ENCODE data around the gene KLHL25.
"Not testable (repeated sequence)": the region's sequence is repeated elsewhere in the genome, so short reads cannot be mapped to it uniquely, and the experiment has no call there.

KLHL25 gene

GRCh38 chr15:85837011-85837433, 42.3 kb upstream of the KLHL25 start:
- POLR2A ChIA-PET = no interaction called here
- DNase-seq (ENCODE audit: low read depth, low spot score) = no peak
- CTCF ChIA-PET = interaction anchor here (1.0 to 10.0 kb wide), 6 partner anchors 9 to 108 kb away, joined by 3 to 101 read pairs (median 7); no protein-coding TSS in a partner anchor
- no peak for TF ChIP-seq CTCF (IDR thresholded peaks at IDR 0.05; ENCODE audit: insufficient read depth, low read length, missing control alignments)
- no peak overlapping the region for H3K4me3 ChIP-seq (ENCODE audit: low read depth, low read length)

- ChIA-PET POLR2A (no interaction called here), CTCF (interaction anchor here (5.7 to 10.0 kb wide), 2 partner anchors 7 to 105 kb away, joined by 99 to 101 read pairs; no protein-coding TSS in a partner anchor)
- DNase-seq (ENCODE audit: low read depth, low spot score) = no peak
- no peak overlapping the region for H3K4me3 ChIP-seq (ENCODE audit: low read depth, low read length)
- TF ChIP-seq CTCF (IDR thresholded peaks at IDR 0.05; ENCODE audit: insufficient read depth, low read length, missing control alignments) = no peak
Measured at GRCh38 chr15:85834651-85835050, 39.9 kb upstream of the KLHL25 start.

- no peak for DNase-seq (ENCODE audit: low read depth, low spot score)
- ChIA-PET CTCF (interaction anchor here (0.6 to 9.2 kb wide), 14 partner anchors 6 to 536 kb away, joined by 3 to 101 read pairs (median 5); no protein-coding TSS in a partner anchor), POLR2A (no interaction called here)
- TF ChIP-seq CTCF (IDR thresholded peaks at IDR 0.05; ENCODE audit: insufficient read depth, low read length, missing control alignments) = no peak
- no peak overlapping the region for H3K4me3 ChIP-seq (ENCODE audit: low read depth, low read length)
Measured at GRCh38 chr15:85832394-85832793, 37.7 kb upstream of the KLHL25 start.

GRCh38 chr15:85831415-85832113, 36.8 kb upstream of the KLHL25 start:
- DNase-seq (ENCODE audit: low read depth, low spot score) = no peak
- CTCF ChIA-PET = interaction anchor here (0.6 to 9.2 kb wide), 27 partner anchors 7 to 535 kb away, joined by 3 to 101 read pairs (median 5); no protein-coding TSS in a partner anchor
- POLR2A ChIA-PET = no interaction called here

GRCh38 chr15:85829754-85830153, 35.0 kb upstream of the KLHL25 start:
- POLR2A ChIA-PET; DNase-seq (ENCODE audit: low read depth, low spot score); H3K4me3 ChIP-seq (ENCODE audit: low read depth, low read length): not testable (repeated sequence)
- CTCF ChIA-PET = interaction anchor here (0.7 to 9.2 kb wide), 4 partner anchors 9 to 98 kb away, joined by 3 to 101 read pairs (median 6); no protein-coding TSS in a partner anchor

More at GRCh38 chr15:85831415-85832113, 36.8 kb upstream of the KLHL25 start:
- H3K4me3 ChIP-seq (ENCODE audit: low read depth, low read length) = no peak overlapping the region
- TF ChIP-seq CTCF (IDR thresholded peaks at IDR 0.05; ENCODE audit: insufficient read depth, low read length, missing control alignments) = peak; percentile 77

- TF ChIP-seq CTCF (IDR thresholded peaks at IDR 0.05; ENCODE audit: insufficient read depth, low read length, missing control alignments) = no peak
- H3K4me3 ChIP-seq (ENCODE audit: low read depth, low read length) = no peak overlapping the region
- CTCF ChIA-PET = interaction anchor here (0.6 to 9.2 kb wide), 3 partner anchors 10 to 100 kb away, joined by 3 to 101 read pairs (median 3); no protein-coding TSS in a partner anchor
- DNase-seq (ENCODE audit: low read depth, low spot score) = no peak
- POLR2A ChIA-PET = no interaction called here
Measured at GRCh38 chr15:85828874-85829273, 34.1 kb upstream of the KLHL25 start.

Data from AG04449 (cell line).